ENCODE results near the gene STIP1. TPM values are rescaled to one million over a fixed set of nuclear protein-coding genes. Genes with fewer than 3 reads are reported as not detected.
A peak's percentile ranks its signal among the peaks of the same experiment; 100 is the strongest.

Gene STIP1
- total and polyA plus RNA-seq, 7 donors: 124 to 207 (median 171) TPM

GRCh38 chr11:64181506-64182411 is 4.2 kb upstream of the STIP1 start:
- WGBS, 3 donors: 23 to 33% (median 23%) methylated on average over 14 to 17 of the region's 17 CpGs
- H3K4me3 ChIP-seq: peak overlapping the region; percentile 63
- H3K9me3 ChIP-seq: no peaks in the 10 kb centered on the region
- peak overlapping the region; percentile 89 for H3K27ac ChIP-seq
- peak; percentile 73 to 78 (median 74) for ATAC-seq
- intact Hi-C loops (cut with DNase I): loop anchor here in 1 of 2 donors (2.0 kb wide), 1 partner anchor 15 kb away; the partner anchor contains the start of gene MACROD1
- H3K4me1 ChIP-seq: peaks cover 42% of the 10 kb centered on the region
- H3K36me3 ChIP-seq (ENCODE audit: insufficient read depth in 1 of 2, low read depth in 1 of 2): no peaks in the 10 kb centered on the region
- H3K27me3 ChIP-seq (ENCODE audit: insufficient read depth in 3 of 3, low read length in 2 of 3): no peaks in the 10 kb centered on the region
- DNase-seq: peak; percentile 93 to 97
- TF ChIP-seq, protein P1, sequence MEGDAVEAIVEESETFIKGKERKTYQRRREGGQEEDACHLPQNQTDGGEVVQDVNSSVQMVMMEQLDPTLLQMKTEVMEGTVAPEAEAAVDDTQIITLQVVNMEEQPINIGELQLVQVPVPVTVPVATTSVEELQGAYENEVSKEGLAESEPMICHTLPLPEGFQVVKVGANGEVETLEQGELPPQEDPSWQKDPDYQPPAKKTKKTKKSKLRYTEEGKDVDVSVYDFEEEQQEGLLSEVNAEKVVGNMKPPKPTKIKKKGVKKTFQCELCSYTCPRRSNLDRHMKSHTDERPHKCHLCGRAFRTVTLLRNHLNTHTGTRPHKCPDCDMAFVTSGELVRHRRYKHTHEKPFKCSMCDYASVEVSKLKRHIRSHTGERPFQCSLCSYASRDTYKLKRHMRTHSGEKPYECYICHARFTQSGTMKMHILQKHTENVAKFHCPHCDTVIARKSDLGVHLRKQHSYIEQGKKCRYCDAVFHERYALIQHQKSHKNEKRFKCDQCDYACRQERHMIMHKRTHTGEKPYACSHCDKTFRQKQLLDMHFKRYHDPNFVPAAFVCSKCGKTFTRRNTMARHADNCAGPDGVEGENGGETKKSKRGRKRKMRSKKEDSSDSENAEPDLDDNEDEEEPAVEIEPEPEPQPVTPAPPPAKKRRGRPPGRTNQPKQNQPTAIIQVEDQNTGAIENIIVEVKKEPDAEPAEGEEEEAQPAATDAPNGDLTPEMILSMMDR (IDR thresholded peaks at IDR 0.05): no peak

DNA sequence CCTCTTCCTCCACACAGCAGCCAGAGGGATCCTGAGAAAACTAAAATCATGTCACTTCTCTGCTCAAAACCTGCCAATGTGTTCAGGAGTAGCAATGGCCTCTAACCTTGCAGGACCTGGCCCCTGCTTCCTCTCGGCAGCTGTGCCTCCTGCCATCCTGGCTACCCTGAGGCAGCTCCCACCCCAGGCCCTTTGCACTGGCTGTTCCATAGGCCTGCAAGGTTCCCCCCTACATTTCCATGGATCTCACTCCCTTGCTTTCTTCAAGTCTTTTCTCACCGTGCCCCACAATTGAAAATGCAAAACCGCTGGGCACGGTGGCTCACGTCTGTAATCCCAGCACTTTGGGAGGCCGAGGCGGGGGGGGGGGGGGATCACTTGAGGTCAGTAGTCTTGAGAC is 2.1 kb upstream of the STIP1 start:
- no peak for ATAC-seq
- 68 to 81% (median 77%) methylated on average over 6 to 7 of the region's 7 CpGs for WGBS, 3 donors
- Histone ChIP-seq H3K27ac (no peak overlapping the region), H3K4me1 (peaks cover 48% of the 10 kb centered on the region), H3K9me3 (no peaks in the 10 kb centered on the region), H3K36me3 (ENCODE audit: insufficient read depth in 1 of 2, low read depth in 1 of 2) (peaks cover 0 to 5% of the 10 kb centered on the region in 2 donors), H3K4me3 (no peak overlapping the region), H3K27me3 (ENCODE audit: insufficient read depth in 3 of 3, low read length in 2 of 3) (no peaks in the 10 kb centered on the region)
- TF ChIP-seq, protein P1 (IDR thresholded peaks at IDR 0.05): no peak
- intact Hi-C loops (cut with DNase I): no loop called here
- DNase-seq: no peak

GRCh38 chr11:64185175-64185692 is 737 bp upstream of the STIP1 start:
- TF ChIP-seq, protein P1 (IDR thresholded peaks at IDR 0.05): peak; percentile 33
- Histone ChIP-seq H3K36me3 (ENCODE audit: insufficient read depth in 1 of 2, low read depth in 1 of 2) (peaks cover 0 to 11% of the 10 kb centered on the region in 2 donors), H3K4me3 (peak overlapping the region; percentile 73), H3K9me3 (no peaks in the 10 kb centered on the region), H3K27ac (no peak overlapping the region), H3K27me3 (ENCODE audit: insufficient read depth in 3 of 3, low read length in 2 of 3) (no peaks in the 10 kb centered on the region), H3K4me1 (peaks cover 59% of the 10 kb centered on the region)
- DNase-seq (peak; percentile 90 to 92), ATAC-seq (peak; percentile 46 to 55 (median 54))
- 0 to 1% (median 0%) methylated on average over 48 to 52 of the region's 52 CpGs for WGBS, 3 donors
- intact Hi-C loops (cut with DNase I): loop anchor here in 1 of 2 donors (5.0 kb wide), 1 partner anchor 42 kb away; the partner anchor contains the start of genes NUDT22 and TRPT1

GRCh38 chr11:64186492-64187165 is 658 bp downstream of the STIP1 start:
- TF ChIP-seq, protein P1 (IDR thresholded peaks at IDR 0.05): no peak
- H3K27me3 ChIP-seq (ENCODE audit: insufficient read depth in 3 of 3, low read length in 2 of 3): no peaks in the 10 kb centered on the region
- intact Hi-C loops (cut with DNase I): loop anchor here in 1 of 2 donors (5.0 kb wide), 1 partner anchor 41 kb away; the partner anchor contains the start of genes NUDT22 and TRPT1
- ATAC-seq (no peak), DNase-seq (no peak)
- no peak overlapping the region for H3K4me3 ChIP-seq
- no peak overlapping the region for H3K27ac ChIP-seq
- 1 to 3% (median 2%) methylated on average over 45 to 48 of the region's 48 CpGs for WGBS, 3 donors
- peaks cover 0 to 11% of the 10 kb centered on the region in 2 donors for H3K36me3 ChIP-seq (ENCODE audit: insufficient read depth in 1 of 2, low read depth in 1 of 2)
- peaks cover 47% of the 10 kb centered on the region for H3K4me1 ChIP-seq
- no peaks in the 10 kb centered on the region for H3K9me3 ChIP-seq

Data from psoas muscle (tissue), 8 donors.